Posterior vena cava (tissue), 2 donors: ENCODE results near the gene FOXN3. TPM values are rescaled to one million over a fixed set of nuclear protein-coding genes. Genes with fewer than 3 reads are reported as not detected.

ENCODE experiments used
- DNase-seq: peaks from one replicate; pipeline ENCODE4 v3.0.0-alpha.2; 2020; ENCODE audit warnings: low spot score
- intact Hi-C, 2 donors: fragments of 100-400 bp; cut with DNase I; formaldehyde crosslinking; loops; one replicate each; pipeline versions ENCODE4 v1.14.1 to v1.14.2; 2022 to 2023
- total RNA-seq, 2 donors: library from RNA; stranded (reverse); fragmentation: NEBNext Ultra II Directional; extraction: Animal tissue kit (Norgen Biotek cat#: 25700); gene quantifications; one replicate each; pipeline ENCODE4 v1.2.1, GENCODE V29; 2021
- donor health status: DM: yes; HTN: yes; CAD: no.
- donor health status: DM: yes; HTN: yes; CAD: no.

FOXN3 gene
- total RNA-seq, 2 donors from 2014 or later, result 138 to 142 TPM

- DNase-seq, result no peak
- intact Hi-C loops, result no loop called here
Measured at GRCh38 chr14:89325299-89325883, 91.6 kb downstream of the FOXN3 start.

- DNase-seq, result no peak
- intact Hi-C loops, result no loop called here
Measured at GRCh38 chr14:89324501-89325298, 92.3 kb downstream of the FOXN3 start.

GRCh38 chr14:89320381-89321000 lies 96.5 kb downstream of the FOXN3 start:
- intact Hi-C loops, result no loop called here
- no peak for DNase-seq

- DNase-seq, result no peak
- intact Hi-C loops, result no loop called here
Measured at GRCh38 chr14:89319687-89320086, 97.3 kb downstream of the FOXN3 start.

GRCh38 chr14:89317051-89317691 lies 99.9 kb downstream of the FOXN3 start:
- no peak for DNase-seq

DNA sequence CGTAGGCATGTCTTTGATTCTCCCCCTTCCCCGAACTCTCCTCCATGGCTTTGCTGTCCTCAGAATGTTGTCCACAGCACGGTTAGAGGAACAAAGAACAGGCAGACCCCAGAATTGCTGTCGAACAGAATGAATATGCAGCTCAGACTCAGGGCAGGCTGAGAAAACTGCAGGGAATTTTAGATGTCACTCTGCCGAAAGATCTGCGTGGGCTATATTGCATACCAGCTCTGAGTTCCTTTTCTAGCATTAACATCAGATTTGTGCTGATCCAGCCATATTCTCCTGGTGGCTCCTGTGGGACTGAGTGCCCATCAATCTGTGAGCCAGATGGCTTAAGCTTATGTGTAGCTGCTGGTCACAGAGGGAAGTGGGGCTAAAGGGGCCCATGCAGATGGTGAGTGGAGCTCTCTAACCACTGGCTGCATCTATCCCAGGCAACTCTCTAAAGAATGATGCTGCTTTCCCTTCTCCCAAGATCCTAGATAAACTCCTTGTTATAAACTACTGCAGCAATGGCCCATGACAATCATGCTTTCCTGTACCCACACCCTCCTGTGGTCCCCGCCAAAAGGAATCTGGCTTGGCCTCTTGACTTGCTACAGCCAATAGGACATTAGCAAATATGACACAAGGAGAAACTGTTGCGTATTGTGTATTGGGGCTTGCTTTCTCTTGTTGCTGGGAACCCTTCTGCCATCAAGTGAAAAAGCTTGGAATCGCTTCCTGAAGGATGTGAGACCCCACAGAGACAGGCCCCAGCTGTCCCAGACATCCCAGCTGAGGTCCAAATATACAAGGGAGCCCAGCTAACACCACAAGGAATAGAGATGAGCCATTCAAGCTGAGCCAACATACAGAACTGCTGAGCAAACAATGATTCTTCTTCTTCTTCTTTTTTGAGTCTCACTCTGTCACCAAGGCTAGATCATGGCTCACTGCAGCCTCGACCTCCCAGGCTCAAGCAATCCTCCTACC lies 101.3 kb downstream of the FOXN3 start:
- DNase-seq, result no peak
- intact Hi-C loops, result no loop called here

More at GRCh38 chr14:89317051-89317691, 99.9 kb downstream of the FOXN3 start:
- intact Hi-C loops, result no loop called here

- DNase-seq, result no peak
- intact Hi-C loops, result no loop called here
Measured at GRCh38 chr14:89314274-89314673, 102.8 kb downstream of the FOXN3 start.

DNA sequence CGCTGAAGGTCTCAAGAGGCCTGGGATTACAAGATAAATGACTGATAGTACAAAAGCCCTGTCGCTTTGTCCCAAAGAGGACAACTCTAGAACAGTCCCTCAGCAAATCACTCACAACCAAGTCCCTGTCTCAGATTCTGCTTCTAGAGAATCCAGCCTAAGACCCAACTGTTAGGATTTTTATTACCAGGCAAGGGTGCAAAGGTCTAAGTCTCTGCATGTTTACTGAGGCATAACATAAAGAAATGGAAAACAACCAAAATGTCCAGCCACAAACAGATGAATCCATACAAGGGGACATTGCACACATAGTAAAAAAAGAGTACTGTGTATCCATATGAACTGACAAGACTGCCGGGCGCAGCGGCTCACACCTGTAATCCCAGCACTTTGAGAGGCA lies 104.1 kb downstream of the FOXN3 start:
- intact Hi-C loops, result no loop called here
- DNase-seq, result no peak

GRCh38 chr14:89310211-89310610 lies 106.8 kb downstream of the FOXN3 start:
- intact Hi-C loops, result no loop called here
- DNase-seq, result no peak

DNA sequence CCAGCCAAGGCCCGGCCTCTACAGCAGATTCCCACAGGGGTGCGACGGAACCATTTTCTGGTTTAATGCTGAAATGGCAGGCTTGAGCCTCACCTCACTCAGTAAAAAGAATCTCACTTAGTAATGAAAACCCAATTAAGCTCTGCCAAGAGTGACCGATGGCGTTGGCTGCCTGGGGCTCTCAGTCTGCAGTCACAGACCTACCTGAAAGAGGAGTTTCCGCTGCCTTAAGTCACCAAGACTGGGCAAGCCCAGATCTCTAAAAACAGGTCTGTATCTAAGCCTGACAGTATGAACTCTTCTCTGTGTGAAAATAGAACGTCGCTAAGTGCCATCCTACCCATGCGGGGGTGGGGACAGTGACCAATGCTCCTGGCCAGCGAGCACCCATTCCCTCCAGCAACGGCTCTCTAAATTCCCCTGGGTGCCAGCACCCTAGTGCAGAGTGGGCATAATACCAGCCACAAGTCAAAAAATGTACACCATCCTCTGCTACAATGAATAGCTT lies 107.3 kb downstream of the FOXN3 start:
- intact Hi-C loops, result loop anchor here in 1 of 2 donors (10.0 kb wide), 1 partner anchor 105 kb away; the partner anchor contains the start of gene FOXN3
- DNase-seq, result no peak

DNA sequence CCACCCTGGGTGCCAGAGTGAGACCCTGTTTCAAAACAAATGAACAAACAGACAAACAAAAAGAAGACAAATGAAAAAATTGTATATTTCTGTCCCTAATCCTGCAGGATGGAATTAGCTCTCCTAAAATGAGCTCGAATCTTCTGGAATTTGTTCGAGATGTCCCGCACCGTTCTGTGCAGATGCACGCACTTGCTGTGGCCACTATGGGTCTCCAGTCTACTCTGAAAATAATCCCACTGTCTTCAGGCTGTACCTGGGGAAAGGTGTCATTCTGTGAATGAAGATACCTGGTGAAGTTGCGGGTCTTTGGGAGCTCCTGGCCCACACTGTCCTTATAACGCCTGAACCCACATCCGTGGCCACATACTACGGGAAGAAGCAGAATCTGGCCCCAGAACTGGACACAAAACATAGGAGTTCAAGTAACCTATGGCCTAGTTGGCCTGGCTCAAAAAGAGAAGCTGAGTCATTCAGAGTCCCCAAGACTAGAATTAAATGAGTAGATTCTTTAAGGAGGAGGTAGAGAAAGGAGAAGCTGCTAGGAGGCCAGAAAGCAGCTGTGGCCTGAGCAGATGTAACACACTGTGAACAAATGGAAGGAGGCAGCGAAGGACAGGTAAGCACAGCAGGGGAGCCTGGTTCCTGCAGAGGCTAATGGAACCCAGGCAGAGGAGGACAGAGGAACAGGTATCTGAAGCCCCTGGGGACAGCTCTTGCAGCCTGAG lies 108.6 kb downstream of the FOXN3 start:
- intact Hi-C loops, result loop anchor here in 1 of 2 donors (10.0 kb wide), 1 partner anchor 106 kb away; the partner anchor contains the start of gene FOXN3
- no peak for DNase-seq

- intact Hi-C loops, result loop anchor here in 1 of 2 donors (10.0 kb wide), 1 partner anchor 107 kb away; the partner anchor contains the start of gene FOXN3
- no peak for DNase-seq
Measured at GRCh38 chr14:89307409-89307808, 109.6 kb downstream of the FOXN3 start.

GRCh38 chr14:89304972-89305703 lies 111.9 kb downstream of the FOXN3 start:
- no peak for DNase-seq
- intact Hi-C loops, result loop anchor here in 1 of 2 donors (10.0 kb wide), 1 partner anchor 110 kb away; the partner anchor contains the start of gene FOXN3

DNA sequence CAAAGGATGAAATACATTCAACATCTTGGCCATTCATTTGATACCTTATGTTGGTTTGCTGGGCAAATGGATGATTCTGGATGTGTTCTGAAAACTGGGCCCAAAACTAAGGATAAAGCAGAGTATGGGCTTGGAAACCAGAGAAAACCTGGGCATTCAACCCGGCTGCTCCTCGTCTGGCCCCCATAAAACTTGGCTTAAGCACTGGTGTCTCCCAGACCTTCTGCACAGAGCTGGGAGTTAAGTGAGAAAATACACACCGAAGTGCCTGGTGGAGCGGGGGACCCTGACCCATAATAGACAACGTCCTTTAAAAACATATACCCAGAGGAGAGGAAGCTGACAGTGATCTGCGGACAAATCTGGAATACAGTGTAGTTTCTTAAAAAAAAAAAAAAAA lies 112.5 kb downstream of the FOXN3 start:
- DNase-seq, result no peak
- intact Hi-C loops, result loop anchor here in 1 of 2 donors (10.0 kb wide), 1 partner anchor 110 kb away; the partner anchor contains the start of gene FOXN3

- intact Hi-C loops, result loop anchor here in 1 of 2 donors (10.0 kb wide), 1 partner anchor 111 kb away; the partner anchor contains the start of gene FOXN3
- DNase-seq, result peak; percentile 90
Measured at GRCh38 chr14:89303456-89304435, 113.3 kb downstream of the FOXN3 start.
